NCI-H774 (cell line): ENCODE measurements around the gene RORC.

Experiments
- DNase-seq: peaks from one replicate; lab custom pipeline; 2025; lab: John Stamatoyannopoulos, UW

The RORC gene

DNA sequence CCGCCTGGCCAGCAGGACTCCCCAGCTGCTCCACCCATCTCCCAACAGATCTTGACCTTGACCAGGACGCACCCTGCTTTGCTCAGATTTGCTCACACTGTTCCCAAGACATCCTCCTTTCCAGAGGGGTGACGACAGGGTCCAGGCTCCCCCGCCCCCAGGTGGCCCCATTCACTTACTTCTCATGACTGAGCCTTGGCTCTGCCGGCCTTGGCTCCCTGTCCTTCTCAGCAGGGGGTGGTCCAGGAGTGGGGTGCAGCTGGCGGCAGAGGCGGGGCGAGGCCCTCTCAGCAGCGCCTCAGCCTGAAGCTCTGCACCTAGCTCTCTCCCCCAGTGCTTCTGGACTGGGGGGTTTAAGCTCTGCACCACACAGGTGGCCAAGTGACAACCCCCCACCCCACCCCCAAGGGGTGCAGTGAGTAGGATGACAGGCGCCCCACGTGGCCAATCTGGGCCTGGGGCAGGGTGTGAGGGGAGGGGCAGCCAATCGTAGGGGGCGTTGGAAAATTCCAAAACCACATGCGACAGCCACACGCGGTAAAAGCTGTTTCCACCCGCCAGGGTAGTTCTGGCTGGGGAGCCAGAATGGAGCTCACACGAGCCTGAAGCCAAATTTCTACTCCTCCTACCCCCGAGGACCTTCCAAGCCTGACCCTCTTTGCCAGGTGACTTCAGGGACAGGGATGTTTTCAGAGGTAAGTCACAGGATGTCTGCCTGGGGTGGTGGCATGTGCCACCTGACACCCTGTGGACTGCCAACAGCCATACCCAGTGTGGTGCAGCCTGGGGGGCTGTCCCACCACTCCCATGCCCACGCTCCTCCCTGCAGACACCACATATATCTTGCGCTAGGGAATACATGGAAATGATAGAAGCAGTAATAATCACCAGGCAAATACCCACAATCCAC lies 5.6 kb downstream of the RORC start:
- no peak for DNase-seq

DNA sequence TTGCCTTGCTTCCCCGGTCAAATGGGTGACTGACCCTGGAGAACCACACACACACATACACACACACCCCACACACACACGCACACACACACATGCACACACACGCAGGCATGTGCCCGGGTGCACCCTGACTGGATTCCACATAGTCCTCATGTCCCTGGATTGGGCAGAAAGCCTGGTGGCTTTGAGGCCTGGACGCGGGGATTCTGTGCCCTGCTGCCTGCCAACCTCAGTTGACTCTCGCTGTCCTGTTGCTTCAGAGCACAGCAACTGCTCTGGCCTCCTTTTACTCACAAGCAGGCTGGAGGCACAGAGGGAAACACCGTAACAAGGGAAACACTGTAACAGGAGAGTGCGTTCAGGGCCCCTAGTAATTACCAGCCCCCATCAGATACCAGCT lies 6.4 kb downstream of the RORC start:
- no peak for DNase-seq

DNA sequence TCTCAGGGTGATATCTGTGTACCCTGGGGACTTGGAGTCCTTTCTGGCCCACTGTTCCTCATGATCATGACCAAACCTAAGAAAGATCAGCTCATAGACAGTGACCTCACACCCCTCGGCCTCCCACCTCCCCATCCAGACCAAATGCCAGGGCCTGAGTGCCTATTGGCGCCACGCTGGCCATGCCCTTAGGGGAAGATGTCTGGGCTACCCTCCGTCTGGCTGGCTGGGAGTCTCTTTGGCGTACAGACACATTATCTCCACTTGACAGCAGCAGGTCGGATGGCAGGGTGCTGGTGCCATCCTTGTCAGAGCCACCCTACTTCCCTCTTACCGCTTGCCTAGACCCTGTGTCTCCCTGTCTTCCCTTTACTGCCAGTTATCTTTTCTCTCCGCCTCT lies 8.4 kb downstream of the RORC start:
- no peak for DNase-seq

DNA sequence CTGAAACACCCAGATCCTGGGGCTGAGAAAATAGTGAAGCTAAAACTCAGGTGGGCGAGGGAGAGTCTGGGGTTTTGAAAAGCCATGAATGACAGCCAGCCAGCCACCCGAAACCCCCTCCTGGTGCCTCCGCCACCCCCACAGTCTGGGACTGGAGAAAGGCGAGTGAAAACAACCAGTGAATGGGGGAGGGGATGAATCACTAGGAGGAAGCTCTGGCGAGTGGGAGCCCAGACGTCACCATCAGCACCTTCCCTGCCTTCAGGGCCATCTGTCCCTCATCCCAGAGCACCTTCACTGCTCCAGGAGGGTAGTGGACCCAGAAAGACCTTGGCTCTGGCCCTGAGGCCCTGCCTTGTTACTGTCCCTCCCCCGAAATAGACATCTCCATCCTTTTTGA lies 9.2 kb downstream of the RORC start:
- no peak for DNase-seq

DNA sequence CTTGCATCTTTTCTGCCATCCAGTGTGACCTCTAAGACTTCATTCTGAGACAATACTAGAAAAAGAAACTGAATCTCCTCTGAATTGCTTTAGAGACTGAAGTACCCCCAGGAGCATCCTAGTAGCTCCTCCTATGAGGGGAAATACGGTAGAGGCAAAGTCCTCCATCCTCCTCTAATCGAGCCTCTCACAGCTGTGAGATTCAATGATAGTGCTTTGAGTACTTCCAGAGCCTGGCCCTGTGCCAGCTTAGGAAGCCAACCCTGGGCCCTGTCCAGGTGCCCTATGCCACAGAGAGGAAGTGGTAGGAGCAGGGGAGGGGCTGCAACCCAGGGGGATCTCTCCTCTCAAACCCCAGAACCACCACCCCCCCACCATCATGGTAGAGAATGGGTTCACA lies 10.7 kb downstream of the RORC start:
- peak; percentile 32 for DNase-seq

DNA sequence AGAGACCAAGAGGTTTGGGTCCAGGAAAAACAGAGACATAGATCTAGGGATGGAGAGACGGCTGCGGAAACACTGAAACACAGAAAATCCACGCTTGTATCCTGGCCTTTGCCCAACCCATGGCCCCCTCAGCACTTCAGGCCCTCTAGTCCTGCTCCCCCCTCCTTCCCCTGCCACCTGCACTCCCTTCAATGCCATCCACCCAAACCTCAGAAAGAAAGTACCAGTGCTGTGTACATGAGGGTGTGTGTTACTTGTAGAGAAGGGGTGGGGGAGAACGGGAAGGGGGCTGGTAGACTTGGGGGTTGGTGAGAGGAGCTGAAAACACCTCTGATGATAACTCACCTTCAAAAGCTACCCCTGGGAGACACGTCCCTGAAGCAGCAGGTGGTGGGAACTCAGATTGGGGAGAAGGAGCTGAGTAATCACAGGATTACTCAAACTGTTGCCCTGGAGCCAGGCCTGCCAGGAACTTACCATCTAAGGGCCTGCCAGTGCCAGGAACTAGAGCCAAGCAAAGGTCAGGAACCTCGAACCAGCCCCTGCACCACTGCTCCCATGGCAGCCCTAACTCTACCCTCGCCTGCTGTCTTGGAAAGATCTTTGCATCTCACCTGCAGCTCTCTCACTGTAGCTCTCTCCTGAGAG lies 11.5 kb downstream of the RORC start:
- DNase-seq = no peak

DNA sequence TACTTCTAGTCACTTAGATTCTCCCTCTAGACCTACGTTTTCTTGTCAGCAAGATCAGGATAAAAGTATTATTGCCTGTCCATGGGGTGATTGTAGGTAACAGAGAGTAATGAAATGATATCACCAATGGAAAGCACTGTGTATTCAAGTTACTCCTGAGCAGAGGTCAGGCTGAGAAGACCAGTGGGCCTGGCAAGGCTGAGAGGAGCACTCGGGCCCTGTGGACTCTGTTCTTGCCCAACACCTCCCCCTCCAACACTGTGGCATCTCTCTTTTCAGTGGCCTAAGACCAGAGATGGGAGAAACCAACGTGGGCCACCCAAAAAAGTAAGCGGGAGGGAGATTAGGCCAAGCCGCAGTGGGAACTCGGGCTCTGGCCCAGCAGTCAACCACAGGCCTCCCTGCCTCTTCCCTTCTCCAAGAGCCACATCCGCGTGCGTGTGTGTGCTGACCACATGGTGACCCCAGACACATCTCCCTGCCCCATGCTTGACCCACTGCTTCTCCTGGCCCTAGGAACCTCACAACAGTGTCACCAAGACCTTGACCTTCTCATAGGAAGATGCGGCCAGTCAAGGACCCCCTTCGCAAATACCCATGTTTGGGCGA lies 12.3 kb downstream of the RORC start:
- no peak for DNase-seq

DNA sequence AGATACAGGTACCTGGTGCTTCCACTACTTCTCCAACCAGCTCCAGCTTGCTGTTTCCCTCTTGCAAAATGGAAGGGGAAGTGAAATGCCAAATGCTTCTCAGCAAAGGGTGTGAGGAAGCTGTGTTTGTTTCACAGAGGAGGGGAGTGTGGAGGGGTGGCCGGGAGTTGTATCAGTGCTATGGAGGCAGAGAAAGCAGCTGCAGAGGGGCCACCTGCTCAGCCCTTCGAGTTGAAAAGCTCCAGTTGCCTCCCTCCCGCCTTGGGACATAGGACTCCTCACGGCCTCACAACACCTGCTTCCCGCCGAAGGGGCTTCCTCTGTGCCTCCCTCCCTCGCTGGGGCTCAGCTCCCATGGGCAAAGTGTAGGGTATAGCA lies 14.3 kb downstream of the RORC start:
- DNase-seq = no peak

DNA sequence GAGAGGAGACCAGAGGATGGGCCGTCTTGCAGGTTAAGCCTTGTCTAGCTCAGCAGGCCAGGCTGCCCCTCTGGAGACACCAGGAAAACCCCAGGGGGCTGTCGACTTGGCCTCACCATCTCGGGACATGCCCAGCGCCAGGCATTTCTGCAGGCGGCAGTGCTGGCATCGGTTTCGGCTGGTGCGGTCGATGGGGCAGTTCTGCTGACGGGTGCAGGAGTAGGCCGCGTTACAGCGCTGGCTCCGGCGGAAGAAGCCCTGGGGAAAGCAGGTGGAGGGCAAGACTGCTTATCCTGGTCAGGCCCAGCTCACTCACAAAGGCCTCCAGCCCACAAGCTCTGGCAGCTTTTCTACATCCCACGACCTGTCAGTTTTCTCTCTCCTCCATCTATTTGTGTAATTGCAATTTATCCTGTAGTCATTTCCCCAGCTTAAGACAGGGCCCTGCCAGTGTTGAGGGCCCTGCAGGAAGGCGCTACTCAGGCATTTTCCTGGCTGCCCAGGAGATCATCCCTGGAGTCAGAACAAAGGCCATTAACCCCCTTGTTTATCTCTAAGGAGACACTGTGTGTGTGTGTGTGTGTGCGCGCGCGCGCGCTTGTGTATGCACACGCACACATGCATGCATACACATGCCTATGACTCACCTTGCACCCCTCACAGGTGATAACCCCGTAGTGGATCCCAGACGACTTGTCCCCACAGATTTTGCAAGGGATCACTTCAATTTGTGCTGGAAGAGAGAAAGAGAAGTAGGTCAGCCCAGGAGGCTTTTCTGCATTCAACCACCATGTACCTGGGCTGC lies 14.9 kb downstream of the RORC start:
- DNase-seq = no peak

DNA sequence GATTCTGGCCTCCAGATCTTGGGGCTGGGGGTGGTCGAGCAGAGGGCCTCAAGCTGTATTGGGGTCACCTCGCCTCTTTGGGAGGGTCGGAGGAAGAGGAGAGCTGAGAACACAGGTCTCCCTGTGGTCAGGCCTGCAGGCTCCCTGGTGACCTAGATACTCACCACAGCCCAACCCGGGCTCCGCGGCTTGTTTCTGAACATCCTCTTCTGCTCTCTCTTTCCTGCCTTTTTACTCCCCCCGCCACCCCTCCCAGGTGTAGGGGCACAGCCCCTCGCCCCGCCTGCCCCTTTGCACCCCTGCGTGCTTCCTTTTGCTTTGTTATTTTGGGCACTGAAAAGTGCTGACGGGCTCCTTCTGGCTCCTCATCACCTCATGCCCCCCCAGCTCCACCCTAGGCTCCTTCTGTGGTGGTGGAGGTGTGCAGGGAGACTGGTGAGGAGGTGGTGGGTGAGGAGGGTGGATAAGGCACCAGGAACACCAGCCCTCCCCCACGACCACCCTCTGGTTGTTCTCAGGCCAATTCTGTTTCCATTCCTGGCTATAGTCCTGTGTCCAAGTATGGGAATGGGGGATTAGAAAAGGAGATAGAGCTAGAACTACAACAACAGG lies 15.8 kb downstream of the RORC start:
- DNase-seq = no peak

DNA sequence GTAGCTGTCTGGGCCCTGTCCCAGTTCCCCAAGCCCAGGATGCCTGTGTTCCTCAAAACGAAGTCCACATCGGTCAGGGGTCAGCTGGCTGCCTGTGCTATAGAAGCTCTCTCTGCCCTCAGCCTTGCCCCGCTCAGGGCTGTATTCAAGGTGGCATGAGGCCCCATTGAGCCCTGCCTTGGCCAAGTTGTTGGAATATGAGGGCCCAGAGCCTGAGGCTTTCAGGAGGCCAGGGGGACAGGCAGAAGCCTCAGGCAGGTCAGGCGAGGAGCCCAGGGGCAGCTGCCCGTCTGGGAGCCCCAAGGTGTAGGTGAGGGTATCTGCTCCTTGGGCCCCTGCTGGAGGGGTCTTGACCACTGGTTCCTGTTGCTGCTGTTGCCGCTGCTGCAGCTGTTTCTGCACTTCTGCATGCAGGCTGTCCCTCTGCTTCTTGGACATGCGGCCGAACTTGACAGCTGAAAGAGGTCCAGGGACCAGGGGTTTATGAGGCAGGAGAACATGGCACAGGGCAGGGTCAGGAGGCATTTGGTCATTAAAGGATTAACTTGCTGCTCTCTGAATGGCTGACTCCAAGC lies 16.5 kb downstream of the RORC start:
- no peak for DNase-seq

DNA sequence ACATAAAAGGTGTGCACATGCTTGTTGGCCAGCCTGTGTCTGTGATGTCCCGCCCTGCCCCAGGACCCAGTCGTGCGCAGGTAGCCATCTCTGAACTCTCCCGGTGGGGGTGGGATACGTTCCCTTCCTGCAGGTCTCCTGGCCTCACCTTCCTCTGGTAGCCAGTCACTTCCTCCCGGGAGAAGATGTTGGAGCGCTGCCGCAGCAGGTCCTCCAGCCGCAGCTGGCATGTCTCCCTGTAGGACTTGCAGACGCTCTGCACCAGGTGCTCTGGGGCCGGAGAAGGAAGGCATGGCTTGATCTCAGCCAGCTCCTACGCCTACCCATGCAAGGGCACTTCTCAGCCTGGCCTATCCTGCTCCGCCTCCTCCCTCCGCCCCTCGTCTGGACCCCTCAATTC lies 17.2 kb downstream of the RORC start:
- DNase-seq = no peak

DNA sequence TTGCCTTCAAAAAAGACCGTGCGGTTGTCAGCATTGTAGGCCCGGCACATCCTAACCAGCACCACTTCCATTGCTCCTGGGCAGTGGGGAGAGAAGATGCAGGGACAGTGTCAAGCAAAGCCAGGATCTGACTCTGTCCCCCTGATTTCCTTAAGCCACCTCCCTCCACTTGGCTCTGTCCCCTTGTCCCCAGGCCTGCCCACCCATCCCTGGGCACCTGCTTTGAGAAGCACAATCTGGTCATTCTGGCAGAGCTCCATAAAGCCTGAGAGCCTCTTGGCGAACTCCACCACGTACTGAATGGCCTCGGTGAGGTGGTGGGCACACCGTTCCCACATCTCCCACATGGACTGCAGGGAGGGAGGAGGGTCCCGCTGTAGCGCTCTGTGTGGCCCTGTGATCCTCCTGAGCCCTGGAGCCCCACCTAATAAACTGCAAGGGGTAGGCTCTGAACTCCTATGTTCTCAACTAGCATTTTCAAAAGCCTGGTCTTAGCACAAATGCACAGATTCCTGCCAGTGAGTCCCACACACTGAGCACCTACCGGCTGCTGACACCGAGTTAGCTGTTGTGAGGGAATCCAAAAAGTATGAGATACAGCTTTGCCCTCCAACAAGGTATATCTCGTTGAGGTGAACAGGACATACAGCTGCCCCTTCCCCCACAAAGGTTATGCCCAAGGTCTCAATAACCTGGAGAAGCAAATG lies 18.2 kb downstream of the RORC start:
- DNase-seq = no peak

DNA sequence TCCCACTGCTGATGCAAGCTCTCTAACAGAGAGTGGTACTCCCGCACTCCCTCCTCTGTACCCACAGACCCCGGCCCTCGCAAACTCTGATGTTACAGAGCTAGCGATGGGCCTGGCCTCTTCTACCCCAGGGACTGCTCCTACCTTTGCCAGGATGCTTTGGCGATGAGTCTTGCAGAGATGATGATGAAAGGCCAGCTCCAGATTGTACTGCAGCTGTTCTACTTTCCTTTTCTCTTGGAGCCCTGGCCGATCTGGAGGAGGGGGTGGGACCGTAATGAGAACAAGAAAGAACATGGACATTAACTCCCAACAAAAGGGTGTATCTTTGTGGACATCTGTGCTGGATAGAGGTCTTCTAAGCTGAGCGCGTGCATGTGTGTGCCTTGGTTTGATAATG lies 20.4 kb downstream of the RORC start:
- DNase-seq = no peak

DNA sequence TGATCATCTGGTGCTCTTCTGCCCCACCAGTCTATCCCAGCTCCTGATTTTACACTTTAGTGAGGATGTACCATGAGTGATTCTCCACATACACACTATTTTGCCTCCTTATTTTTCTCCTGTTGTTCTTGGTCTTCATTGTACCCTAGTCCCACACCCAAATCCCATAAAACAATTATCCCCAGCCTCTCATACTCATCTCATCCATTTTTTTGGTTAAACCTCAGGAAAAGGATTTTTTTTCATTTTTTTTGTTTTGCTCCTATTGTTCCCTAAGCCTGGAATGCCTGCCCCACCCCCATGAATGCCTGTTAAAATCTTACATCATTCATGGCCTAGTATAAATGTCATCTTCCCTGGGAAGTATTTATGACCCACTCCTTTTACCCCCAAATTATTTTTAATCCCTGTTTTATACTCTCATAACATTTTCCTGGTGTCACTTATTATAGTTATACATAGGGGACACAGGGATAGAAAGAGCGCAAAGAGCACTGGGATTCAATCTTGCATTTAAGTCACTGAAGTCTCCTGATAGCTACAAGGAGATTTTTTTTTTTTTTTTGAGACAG lies 21.5 kb downstream of the RORC start:
- no peak for DNase-seq

DNA sequence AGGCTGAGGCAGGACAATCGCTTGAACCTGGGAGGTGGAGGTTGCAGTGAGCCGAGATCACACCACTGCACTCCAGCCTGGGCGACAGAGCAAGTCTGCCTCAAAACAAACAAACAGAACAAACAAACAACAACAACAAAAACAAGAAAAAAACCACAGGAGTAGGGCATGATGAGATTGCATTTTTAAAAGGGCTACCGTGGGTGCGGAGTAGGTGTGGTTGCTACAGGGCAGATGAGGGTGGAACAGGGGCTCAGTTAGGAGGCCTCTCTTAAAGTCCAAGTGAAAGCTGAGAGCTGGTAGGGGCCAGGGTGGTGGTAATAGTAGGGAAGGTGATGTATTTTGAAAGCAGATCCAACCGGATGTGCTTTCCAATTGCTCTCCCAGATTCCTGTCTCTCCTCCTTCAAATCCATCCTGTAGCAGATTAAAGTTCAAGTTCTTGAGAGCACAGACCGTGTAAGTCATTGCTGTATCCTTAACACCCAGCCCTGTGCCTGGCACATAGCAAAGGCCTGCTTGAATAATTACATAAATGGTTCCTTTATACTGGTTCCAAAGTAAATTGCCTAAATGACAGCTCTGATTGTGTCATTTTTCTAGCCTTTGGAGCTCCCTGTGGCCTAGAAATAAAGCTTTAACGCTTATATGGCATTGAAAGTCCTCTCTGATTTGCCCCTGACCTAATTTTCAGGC lies 22.2 kb downstream of the RORC start:
- DNase-seq = no peak

DNA sequence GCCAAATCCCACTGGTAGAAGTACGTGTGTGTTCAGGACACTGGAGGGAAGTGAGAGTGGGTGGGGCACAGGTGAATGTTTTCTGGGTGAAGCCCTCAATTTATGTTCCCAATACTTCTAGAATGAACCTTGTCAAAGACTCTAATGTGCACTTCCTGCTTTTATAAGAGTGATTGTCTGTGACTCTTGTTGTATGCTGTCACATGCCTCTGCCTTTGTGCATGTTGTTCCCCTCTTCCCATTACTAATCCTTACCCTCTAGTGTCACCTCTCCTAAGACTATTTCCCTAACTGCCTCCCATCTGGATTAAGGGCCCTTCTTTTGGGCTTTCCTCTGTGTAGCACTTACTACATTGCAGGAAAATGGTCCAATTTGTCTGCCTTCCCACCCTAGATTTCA lies 23.8 kb downstream of the RORC start:
- no peak for DNase-seq

DNA sequence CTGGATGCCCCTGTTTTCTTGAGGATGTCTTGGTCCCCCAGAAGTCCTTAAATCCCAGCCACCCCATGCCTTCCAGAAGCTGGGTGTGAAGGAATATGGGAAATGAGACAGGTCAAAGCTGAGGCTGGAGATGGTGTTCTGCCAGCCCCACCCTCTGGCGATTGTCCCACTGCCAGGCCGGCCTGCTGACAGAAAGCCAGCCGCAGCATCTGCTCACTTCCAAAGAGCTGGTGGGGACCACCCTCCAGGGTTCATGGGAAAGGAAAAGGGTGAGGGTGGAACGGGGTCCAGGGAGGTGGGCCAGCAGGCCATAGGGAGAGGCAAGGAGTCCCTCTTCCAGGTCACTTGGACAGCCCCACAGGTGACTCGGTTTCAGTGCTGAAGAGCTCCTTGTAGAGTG lies 24.5 kb downstream of the RORC start:
- no peak for DNase-seq

DNA sequence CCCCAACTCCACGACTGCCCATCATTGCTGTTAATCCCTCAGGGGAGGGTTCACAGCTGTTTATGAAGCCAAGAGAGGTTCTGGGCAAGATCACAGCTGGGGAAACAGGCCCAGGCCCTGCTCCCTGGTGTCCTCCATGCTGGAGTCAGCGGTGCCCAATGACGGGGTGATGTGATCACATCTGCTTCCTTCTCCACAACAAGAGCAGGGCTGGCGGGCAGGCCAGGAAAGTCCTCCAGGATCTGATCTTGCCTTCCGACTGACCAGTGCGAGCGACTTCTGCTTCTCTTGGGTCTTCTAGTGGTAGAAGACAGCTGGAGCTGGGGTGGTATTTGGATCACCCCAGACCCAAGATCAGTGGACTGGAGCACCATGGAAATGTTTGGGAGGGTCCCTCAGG lies 25.4 kb downstream of the RORC start:
- no peak for DNase-seq
